Fibroblast of peridontal ligament (primary cell): ENCODE results near the gene PRF1.
"Not testable (repeated sequence)": the region's sequence is repeated elsewhere in the genome, so short reads cannot be mapped to it uniquely, and the experiment has no call there.

Experiments used
- DNase-seq: peaks from one replicate; pipeline ENCODE4 v3.0.0-alpha.2; 2010; ENCODE audit errors: extremely low read depth

Gene PRF1

DNA sequence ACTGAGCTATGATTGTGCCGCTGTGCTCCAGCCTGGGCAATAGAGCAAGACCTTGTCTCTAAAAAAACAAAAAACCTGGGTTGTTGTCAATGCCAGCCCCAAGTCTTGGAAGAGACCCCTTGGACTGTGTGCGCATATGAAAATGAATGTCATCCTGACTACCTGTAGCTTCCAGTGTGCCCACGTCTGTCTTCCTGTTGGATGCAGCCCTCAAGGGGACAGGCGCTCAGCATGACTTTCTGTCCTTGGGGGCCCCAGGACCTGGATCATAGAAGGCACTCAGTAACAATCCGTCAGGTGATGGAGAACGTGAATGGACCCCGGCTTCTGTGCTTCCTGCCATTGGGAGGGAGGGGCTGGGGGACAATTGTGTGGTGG, 9.0 kb downstream of the PRF1 start:
- DNase-seq = no peak

GRCh38 chr10:70592746-70593512, 9.6 kb downstream of the PRF1 start:
- no peak for DNase-seq

DNA sequence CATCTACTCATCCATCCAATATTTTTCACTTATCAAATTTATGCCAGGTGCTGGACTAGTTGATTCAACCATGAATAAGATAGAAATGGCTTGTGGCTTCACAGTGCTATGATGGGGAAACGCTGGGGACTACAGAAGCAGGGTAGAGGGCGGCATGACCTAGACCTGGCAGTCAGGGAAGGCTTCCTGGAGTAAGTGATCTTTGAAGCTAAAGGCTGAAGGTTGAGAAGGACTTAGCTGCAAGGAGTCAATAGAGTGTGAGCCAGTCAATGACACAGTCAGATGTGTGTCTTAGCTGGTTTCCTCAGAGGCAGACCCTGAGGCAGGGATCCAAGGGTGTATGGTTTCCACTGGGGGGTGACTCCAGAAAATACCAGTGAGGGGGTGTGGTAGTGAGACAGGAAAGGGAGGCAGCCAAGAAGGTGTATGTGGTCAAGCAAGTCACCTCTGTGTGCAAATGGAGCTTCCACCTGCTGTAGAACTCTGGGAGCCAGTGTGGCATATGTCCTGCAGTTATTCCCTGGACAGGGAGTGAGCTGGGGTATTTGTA, 10.3 kb downstream of the PRF1 start:
- no peak for DNase-seq

GRCh38 chr10:70590655-70591416, 11.7 kb downstream of the PRF1 start:
- no peak for DNase-seq

- peak; percentile 89 for DNase-seq
Observed at GRCh38 chr10:70589762-70590654, 12.5 kb downstream of the PRF1 start.

DNA sequence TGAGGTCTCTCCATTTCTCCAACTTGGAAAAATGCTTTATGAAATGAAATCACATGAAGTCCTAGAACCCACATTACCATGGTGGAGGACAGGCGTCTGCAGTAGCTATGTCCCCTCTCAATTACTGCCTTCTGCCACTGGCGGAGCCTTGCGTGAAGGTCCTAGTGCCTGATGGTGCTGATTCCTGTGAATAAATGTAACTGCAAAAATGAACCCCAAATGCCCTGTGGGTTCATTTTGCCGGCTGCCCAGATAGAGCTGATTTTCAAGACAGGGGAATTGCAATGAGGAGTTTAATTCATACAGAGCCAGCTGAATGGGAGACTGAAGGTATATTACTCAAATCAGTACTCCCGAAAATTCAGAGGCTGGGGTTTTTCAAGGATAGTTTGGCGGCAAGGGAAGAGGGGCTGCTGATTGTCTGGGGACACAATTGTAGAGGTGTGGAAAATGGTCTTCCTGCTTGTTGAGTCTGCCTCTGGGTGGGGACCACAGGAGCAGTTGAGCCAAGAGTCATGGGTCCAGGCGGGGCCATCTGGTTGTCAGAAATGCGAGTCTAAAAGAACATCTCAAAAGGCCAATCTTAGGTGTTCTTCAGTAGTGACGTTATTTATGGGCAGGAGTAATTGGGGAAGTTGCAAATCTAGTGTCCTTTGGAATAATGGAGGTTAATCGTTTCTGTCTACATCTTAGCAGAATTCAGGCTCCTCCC, 13.5 kb downstream of the PRF1 start:
- no peak for DNase-seq

GRCh38 chr10:70588255-70588654, 14.3 kb downstream of the PRF1 start:
- no peak for DNase-seq

- no peak for DNase-seq
Observed at GRCh38 chr10:70587045-70587658, 15.4 kb downstream of the PRF1 start.

GRCh38 chr10:70586348-70586930, 16.1 kb downstream of the PRF1 start:
- DNase-seq = no peak

- no peak for DNase-seq
Observed at GRCh38 chr10:70585578-70586169, 16.9 kb downstream of the PRF1 start.

DNA sequence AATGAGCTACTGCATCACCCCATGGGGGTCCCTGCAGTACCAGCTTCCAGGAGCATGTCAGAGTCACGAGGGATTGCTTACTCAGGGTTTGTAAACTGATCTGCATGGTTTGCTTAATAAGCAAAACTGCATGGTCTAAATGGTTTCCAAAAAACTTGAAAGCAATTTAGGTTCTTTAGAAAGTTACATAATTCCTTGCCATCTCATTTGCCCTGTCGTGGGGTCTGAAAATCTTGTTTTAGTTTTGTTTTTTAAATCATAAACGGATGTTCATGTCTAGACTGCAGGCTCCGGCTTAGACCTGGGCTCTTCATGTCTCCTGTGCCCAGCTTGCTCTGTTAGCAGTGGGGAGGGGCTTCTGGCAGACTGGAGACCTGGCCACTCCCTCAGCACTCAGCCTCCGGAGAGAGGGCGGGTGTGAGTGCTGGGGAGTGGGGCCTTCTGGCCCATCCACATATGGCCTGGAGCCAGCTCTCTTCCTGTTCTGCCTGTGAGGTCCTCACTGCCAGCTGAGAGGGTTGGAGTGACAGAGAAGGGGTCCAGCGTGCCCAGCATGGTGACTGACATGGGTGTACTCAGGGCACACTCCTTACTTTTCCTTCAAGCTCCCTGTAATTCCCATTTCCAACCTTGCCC, 17.5 kb downstream of the PRF1 start:
- peak; percentile 73 for DNase-seq

DNA sequence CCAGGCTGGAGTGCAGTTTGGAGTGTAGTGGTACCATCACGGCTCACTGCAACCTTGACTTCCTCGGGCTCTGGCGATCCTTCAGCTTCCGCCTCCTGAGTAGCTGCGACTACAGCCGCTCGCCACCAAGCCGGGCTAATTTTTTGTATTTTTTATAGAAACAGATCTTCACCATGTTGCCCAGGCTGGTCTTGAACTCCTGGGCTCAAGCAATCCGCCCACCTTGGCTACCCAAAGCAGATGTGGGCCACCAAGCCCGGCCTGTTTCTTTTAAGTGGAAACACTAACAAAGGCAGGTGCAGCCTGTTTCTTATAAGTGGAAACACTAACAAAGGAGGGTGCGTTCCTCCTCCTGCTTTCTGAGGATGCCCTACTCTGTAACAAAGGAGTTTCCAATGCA, 18.2 kb downstream of the PRF1 start:
- no peak for DNase-seq

DNA sequence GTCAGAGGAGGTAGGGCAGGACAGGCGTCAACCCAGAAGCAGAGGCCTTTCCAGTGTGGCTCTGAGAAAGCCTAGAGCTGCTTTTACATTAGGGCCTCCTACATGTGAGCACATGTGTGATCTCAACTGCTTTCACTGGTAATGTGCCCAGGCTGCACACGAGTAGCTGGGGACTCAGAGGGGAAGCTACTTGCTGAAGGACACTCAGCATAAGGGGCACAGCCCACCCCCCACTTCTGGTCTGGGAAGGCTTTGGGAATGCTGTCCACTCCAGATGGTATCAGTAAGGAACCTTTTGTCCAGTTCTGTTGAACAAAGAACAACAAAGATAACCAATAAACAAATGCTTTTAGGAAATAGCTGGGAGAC, 18.9 kb downstream of the PRF1 start:
- DNase-seq = no peak

DNA sequence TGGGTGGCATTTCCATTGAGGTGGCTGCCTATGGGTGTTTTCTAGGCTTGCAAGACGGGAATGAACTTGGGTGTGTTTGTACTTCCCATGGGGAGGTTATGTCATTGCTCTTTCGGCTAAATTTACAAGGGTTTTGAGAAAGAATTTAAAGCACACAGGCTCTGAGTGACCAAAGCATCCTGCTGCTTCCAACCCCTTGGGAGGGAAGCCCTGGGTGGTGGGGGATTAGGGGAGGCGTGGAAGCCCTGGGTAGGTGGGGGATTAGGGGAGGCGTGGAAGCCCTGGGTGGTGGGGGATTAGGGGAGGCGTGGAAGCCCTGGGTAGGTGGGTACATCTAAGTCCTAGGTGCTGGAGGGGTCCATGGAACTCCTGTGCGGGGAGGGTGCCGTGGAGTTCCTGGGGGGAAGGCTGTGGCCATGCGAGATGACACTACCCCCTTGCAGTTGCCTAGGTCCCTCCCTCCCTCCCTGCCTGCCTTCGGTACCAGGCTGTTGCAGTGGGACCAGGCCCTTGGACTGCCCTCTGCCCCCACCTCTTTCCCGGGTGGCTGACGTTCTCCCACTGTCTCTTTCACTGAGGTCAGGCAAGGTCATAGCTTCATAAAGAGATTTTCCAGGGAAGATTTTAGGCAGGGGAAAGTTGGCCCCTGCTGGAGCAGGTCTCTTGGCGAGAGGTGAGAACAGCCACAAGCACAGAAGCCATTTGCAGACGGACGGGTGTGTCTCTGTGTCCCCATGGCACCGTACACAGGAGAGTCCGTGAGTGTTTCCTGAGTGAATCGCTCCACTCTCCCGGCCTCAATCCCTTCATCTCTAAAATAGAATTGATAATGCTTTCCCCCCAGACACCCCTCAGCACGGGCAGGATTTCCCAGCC, 19.5 kb downstream of the PRF1 start:
- DNase-seq = no peak

- not testable (repeated sequence) for DNase-seq
Observed at GRCh38 chr10:70581176-70581575, 21.4 kb downstream of the PRF1 start.

DNA sequence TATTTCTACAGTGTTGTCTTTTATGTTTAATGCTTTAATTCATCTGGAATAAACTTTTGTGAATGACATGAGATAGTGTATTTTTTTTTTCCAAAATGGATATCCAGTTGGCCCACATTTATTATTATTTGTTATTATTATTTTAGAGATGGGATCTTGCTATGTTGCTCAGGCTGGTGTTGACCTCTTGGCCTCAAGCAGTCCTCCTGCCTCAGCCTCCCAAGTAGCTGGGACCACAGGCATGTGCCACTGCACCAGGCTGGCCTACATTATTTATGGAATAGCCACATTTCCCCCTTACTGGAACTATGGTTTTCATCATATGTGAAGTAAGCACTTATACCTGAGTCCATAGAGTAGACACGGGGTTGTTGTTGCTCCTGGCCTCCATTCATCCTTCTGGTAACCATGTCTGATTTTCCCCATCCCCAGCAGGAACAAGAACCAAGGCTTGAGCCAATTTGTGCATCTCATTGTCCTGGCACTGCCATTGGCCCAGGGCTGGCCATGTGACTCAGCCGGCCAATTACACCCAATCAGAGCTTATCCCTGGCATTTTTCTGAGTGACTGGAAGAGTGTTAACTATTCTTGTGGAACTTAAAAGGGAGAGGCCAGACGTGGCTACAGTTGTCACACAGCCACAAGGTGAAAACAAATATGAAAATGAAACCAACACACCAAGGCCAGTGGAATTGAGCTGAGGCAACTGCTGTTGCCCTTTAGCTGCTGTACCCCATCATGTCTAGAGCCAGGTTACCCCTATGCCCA, 23.1 kb downstream of the PRF1 start:
- no peak for DNase-seq

GRCh38 chr10:70578371-70578947, 24.1 kb downstream of the PRF1 start:
- DNase-seq = peak; percentile 47
